K562 treated with DMSO at 1 percent for 12 hours (cell line): ENCODE data around the gene SIK1. TPM values are rescaled to one million over a fixed set of nuclear protein-coding genes. Genes with fewer than 3 reads are reported as not detected.

Source experiments
- total RNA-seq: library from RNA; unstranded; fragments of 300-600 nt; gene quantifications from 2 replicates; pipeline ENCODE4 v1.2.3, GENCODE V29; 2022; ENCODE audit not compliant: insufficient read depth

SIK1 gene
- not detected in 2 replicates for total RNA-seq

GRCh38 chr21:43426404-43427241, at the start of gene SIK1:
SIK1 (minus strand) TSS chr21:43427131; CDS start chr21:43426178, 953 bp downstream.

Other genes starting within 250 kb of the SIK1 start
- 0.72 TPM in 1 of 2 replicates, not detected in the other for gene HSF2BP, start 232.4 kb upstream of the SIK1 start, total RNA-seq
- 9.1 and 30.0 TPM in 2 replicates for gene RRP1B, start 232.4 kb upstream of the SIK1 start, total RNA-seq